HepG2 (cell line): Measurements from ENCODE around the gene NLRP12. TPM values are rescaled to one million over a fixed set of nuclear protein-coding genes. Genes with fewer than 3 reads are reported as not detected.

ENCODE experiments used
- BCL6 ChIP-seq: IDR thresholded peaks from 2 replicates; pipeline ENCODE4 v1.6.1; 2016; ENCODE audit warnings: missing genetic modification reagents, missing compliant biosample characterization
- FOXJ3 ChIP-seq: sonication (generic); formaldehyde crosslinking; IDR thresholded peaks from 2 replicates; pipeline ENCODE4 v1.4.0; 2020; ENCODE audit warnings: missing genetic modification reagents, mild to moderate bottlenecking, borderline replicate concordance
- HMG20B ChIP-seq: conservative IDR thresholded peaks from 2 replicates; pipeline ENCODE4 v1.6.1; 2016; ENCODE audit warnings: missing genetic modification reagents, missing compliant biosample characterization
- JDP2 ChIP-seq: sonication (generic); formaldehyde crosslinking; IDR thresholded peaks from 2 replicates; pipeline ENCODE4 v1.8.1; 2022; ENCODE audit warnings: missing genetic modification reagents, borderline replicate concordance
- JUN ChIP-seq: sonication (generic); formaldehyde crosslinking; IDR thresholded peaks from 2 replicates; pipeline ENCODE4 v1.4.0; 2020; ENCODE audit warnings: mild to moderate bottlenecking, missing genetic modification reagents
- KAT7 ChIP-seq: IDR thresholded peaks from 2 replicates; pipeline ENCODE4 v1.6.1; 2018; ENCODE audit warnings: borderline replicate concordance, missing compliant biosample characterization
- MEIS1 ChIP-seq: sonication (generic); formaldehyde crosslinking; IDR thresholded peaks from 2 replicates; pipeline ENCODE4 v1.9.0; 2021; ENCODE audit warnings: mild to moderate bottlenecking, missing genetic modification reagents, moderate library complexity, borderline replicate concordance
- MNT ChIP-seq: fragments of 450-650 bp; IDR thresholded peaks from 2 replicates; pipeline ENCODE4 v1.6.1; 2016
- MYC ChIP-seq: sonication (generic); formaldehyde crosslinking; IDR thresholded peaks from 2 replicates; pipeline ENCODE4 v1.9.0; 2021; ENCODE audit warnings: missing genetic modification reagents, borderline replicate concordance
- PPARG ChIP-seq: conservative IDR thresholded peaks from 2 replicates; pipeline ENCODE4 v1.6.1; 2016; ENCODE audit warnings: missing biosample characterization, missing genetic modification reagents
- RNF219 ChIP-seq: sonication (generic); formaldehyde crosslinking; IDR thresholded peaks from 2 replicates; pipeline ENCODE4 v1.5.0; 2020; ENCODE audit warnings: mild to moderate bottlenecking, missing genetic modification reagents
- SP140L ChIP-seq: sonication (generic); formaldehyde crosslinking; IDR thresholded peaks from 2 replicates; pipeline ENCODE4 v1.4.0; 2020; ENCODE audit warnings: missing genetic modification reagents, borderline replicate concordance
- TAF15 ChIP-seq: fragments of 200-400 bp; formaldehyde crosslinking; IDR thresholded peaks from one replicate; pipeline ENCODE4 v1.6.1; 2018; ENCODE audit warnings: mild to moderate bottlenecking, low read depth, low read length; ENCODE audit not compliant: poor library complexity, severe bottlenecking
- TBX3 ChIP-seq: fragments of 450-650 bp; IDR thresholded peaks from 2 replicates; pipeline ENCODE4 v1.6.1; 2017; ENCODE audit warnings: antibody characterized with exemption, mild to moderate bottlenecking, inconsistent platforms, borderline replicate concordance
- TEAD3 ChIP-seq: optimal IDR thresholded peaks from 2 replicates; pipeline ENCODE3; 2016; ENCODE audit warnings: borderline replicate concordance
- ZNF317 ChIP-seq: sonication (generic); formaldehyde crosslinking; IDR thresholded peaks from 2 replicates; pipeline ENCODE4 v1.5.0; 2020; ENCODE audit warnings: mild to moderate bottlenecking, missing genetic modification reagents
- ZNF431 ChIP-seq: sonication (generic); formaldehyde crosslinking; IDR thresholded peaks from 2 replicates; pipeline ENCODE4 v1.9.0; 2022; ENCODE audit warnings: missing genetic modification reagents, low read depth, mild to moderate bottlenecking, borderline replicate concordance
- ZNF549 ChIP-seq: sonication (generic); formaldehyde crosslinking; IDR thresholded peaks from 2 replicates; pipeline ENCODE4 v1.5.0; 2020; ENCODE audit warnings: missing genetic modification reagents
- ZNF589 ChIP-seq: sonication (generic); formaldehyde crosslinking; conservative IDR thresholded peaks from 2 replicates; pipeline ENCODE4 v1.8.0; 2022; ENCODE audit warnings: mild to moderate bottlenecking, moderate library complexity, missing genetic modification reagents
- ZNF614 ChIP-seq: IDR thresholded peaks from 2 replicates; pipeline ENCODE4 v1.6.1; 2018; ENCODE audit warnings: missing biosample characterization, missing genetic modification reagents, inconsistent platforms, borderline replicate concordance
- ZNF83 ChIP-seq: sonication (generic); formaldehyde crosslinking; IDR thresholded peaks from 2 replicates; pipeline ENCODE4 v1.4.0; 2020; ENCODE audit warnings: missing genetic modification reagents, mild to moderate bottlenecking, borderline replicate concordance
- polyA plus RNA-seq, 8 experiments: library from polyadenylated mRNA; depleted of rRNA in 3 of 8; stranded (reverse) in 7 of 8; unstranded in 1 of 8; fragments of >200 nt; fragmentation: Illumina TruSeq in 4 of 8; extraction: Trizol in 4 of 8; gene quantifications; 2 replicates each; pipeline versions ENCODE4 v1.2.1 to v1.2.3, GENCODE V29; 2011 to 2016; ENCODE audit warnings: low read depth in 4 of 8, missing spikeins in 1 of 8, mixed read lengths in 1 of 8; ENCODE audit not compliant: insufficient read depth in 1 of 8
- total RNA-seq, 5 experiments: library from RNA; depleted of rRNA; stranded (reverse); fragments of >200 nt; fragmentation: Illumina TruSeq; extraction: Trizol; gene quantifications; 2 replicates each; pipeline ENCODE4 v1.2.3, GENCODE V29; 2016; ENCODE audit warnings: low read depth in 1 of 5
- TF ChIP-seq, protein P1 (sequence below): sonication (generic); formaldehyde crosslinking; IDR thresholded peaks from 2 replicates; pipeline ENCODE4 v1.4.0; 2020; ENCODE audit warnings: missing genetic modification reagents
- TF ChIP-seq, protein P2 (sequence below): sonication (generic); formaldehyde crosslinking; IDR thresholded peaks from 2 replicates; pipeline ENCODE4 v1.5.0; 2020; ENCODE audit warnings: mild to moderate bottlenecking, missing genetic modification reagents

The NLRP12 gene
- total and polyA plus RNA-seq, 2 of the 13 experiments (the other 11 are each of a cell fraction or from before 2014, with no cell fraction given): 0.15 to 0.20 TPM

DNA sequence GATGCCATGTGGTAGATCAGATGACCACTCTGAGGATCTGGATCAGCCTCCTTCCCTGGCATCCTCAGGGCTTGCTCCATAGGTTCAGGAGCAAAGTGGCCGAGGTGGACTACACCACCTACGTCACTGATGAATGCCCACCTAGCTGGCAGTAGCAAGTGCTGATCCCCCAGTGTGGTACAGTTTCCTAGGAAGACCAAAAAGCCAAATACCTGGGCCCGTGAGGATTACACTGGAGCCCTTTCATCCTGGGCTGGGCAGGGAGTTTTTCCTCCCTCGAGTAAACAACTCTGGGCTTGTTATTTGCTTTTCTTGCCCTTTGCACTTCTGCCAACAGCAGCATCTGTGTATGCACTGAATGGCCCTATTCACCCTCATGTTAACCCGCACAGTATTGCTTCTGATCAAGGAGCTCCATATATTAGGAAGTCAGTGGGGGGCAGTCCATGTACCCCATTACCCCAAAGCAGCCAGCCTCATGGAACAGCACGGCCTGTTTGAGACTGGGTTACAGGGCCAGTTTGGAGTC is 40.3 kb upstream of the NLRP12 start (continued):
- TF ChIP-seq ZNF589 (CRISPR knock-in tag) (peak; percentile 54; the same call in 1 of the 2 replicates), HMG20B (CRISPR knock-in tag) (peak; percentile 92), PPARG (peak; percentile 90), ZNF431 (CRISPR knock-in tag) (peak; percentile 22; the same call in 1 of the 2 replicates), BCL6 (CRISPR knock-in tag) (peak; percentile 91), ZNF317 (CRISPR knock-in tag) (peak; percentile 59; the same call in 1 of the 2 replicates), ZNF83 (CRISPR knock-in tag) (no peak), TEAD3 (CRISPR knock-in tag) (peak; percentile 98), KAT7 (CRISPR knock-in tag) (no peak; the same call in 1 of the 2 replicates), ZNF549 (no peak), SP140L (0 out of 2 replicates have a peak, but pooled peaks have one; percentile 71), TAF15 (no peak), ZNF614 (peak; percentile 95), MEIS1 (CRISPR knock-in tag) (peak; percentile 54; the same call in 1 of the 2 replicates), MNT (0 out of 2 replicates have a peak, but pooled peaks have one; percentile 2), MYC (CRISPR knock-in tag) (peak; percentile 32; the same call in 1 of the 2 replicates), JDP2 (CRISPR knock-in tag) (no peak), JUN (CRISPR knock-in tag) (peak; percentile 46; the same call in 1 of the 2 replicates), FOXJ3 (CRISPR knock-in tag) (peak; percentile 93; the same call in 1 of the 2 replicates), TBX3 (peak; percentile 93), RNF219 (CRISPR knock-in tag) (no peak)
- TF ChIP-seq, protein P1, sequence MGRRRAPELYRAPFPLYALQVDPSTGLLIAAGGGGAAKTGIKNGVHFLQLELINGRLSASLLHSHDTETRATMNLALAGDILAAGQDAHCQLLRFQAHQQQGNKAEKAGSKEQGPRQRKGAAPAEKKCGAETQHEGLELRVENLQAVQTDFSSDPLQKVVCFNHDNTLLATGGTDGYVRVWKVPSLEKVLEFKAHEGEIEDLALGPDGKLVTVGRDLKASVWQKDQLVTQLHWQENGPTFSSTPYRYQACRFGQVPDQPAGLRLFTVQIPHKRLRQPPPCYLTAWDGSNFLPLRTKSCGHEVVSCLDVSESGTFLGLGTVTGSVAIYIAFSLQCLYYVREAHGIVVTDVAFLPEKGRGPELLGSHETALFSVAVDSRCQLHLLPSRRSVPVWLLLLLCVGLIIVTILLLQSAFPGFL: no peak
- TF ChIP-seq, protein P2, sequence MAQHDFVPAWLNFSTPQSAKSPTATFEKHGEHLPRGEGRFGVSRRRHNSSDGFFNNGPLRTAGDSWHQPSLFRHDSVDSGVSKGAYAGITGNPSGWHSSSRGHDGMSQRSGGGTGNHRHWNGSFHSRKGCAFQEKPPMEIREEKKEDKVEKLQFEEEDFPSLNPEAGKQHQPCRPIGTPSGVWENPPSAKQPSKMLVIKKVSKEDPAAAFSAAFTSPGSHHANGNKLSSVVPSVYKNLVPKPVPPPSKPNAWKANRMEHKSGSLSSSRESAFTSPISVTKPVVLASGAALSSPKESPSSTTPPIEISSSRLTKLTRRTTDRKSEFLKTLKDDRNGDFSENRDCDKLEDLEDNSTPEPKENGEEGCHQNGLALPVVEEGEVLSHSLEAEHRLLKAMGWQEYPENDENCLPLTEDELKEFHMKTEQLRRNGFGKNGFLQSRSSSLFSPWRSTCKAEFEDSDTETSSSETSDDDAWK (CRISPR knock-in tag): no peak
